ENCODE results near the gene PDZD7.

Gene PDZD7

GRCh38 chr10:101060951-101061623 is 30.2 kb upstream of the PDZD7 start:
- DNase-seq (ENCODE audit: low spot score) = peak; percentile 95

- peak; percentile 70 for DNase-seq (ENCODE audit: low spot score)
Measured at GRCh38 chr10:101060036-101060950, 29.4 kb upstream of the PDZD7 start.

- DNase-seq (ENCODE audit: low spot score) = no peak
Measured at GRCh38 chr10:101056365-101057151, 25.6 kb upstream of the PDZD7 start.

- no peak for DNase-seq (ENCODE audit: low spot score)
Measured at GRCh38 chr10:101055411-101055810, 24.5 kb upstream of the PDZD7 start.

GRCh38 chr10:101054876-101055275 is 23.9 kb upstream of the PDZD7 start:
- no peak for DNase-seq (ENCODE audit: low spot score)

GRCh38 chr10:101054351-101054750 is 23.4 kb upstream of the PDZD7 start:
- no peak for DNase-seq (ENCODE audit: low spot score)

- DNase-seq (ENCODE audit: low spot score) = no peak
Measured at GRCh38 chr10:101053516-101053915, 22.6 kb upstream of the PDZD7 start.

GRCh38 chr10:101052285-101052684 is 21.4 kb upstream of the PDZD7 start:
- no peak for DNase-seq (ENCODE audit: low spot score)

- peak; percentile 85 for DNase-seq (ENCODE audit: low spot score)
Measured at GRCh38 chr10:101050208-101051069, 19.5 kb upstream of the PDZD7 start.

- DNase-seq (ENCODE audit: low spot score) = no peak
Measured at GRCh38 chr10:101047961-101048892, 17.3 kb upstream of the PDZD7 start.

- no peak for DNase-seq (ENCODE audit: low spot score)
Measured at GRCh38 chr10:101047268-101047667, 16.3 kb upstream of the PDZD7 start.

- no peak for DNase-seq (ENCODE audit: low spot score)
Measured at GRCh38 chr10:101046332-101047238, 15.7 kb upstream of the PDZD7 start.

- no peak for DNase-seq (ENCODE audit: low spot score)
Measured at GRCh38 chr10:101044117-101044516, 13.2 kb upstream of the PDZD7 start.

GRCh38 chr10:101043363-101043707 is 12.4 kb upstream of the PDZD7 start:
- no peak for DNase-seq (ENCODE audit: low spot score)

GRCh38 chr10:101042667-101043362 is 11.9 kb upstream of the PDZD7 start:
- DNase-seq (ENCODE audit: low spot score) = peak; percentile 82

GRCh38 chr10:101042118-101042517 is 11.2 kb upstream of the PDZD7 start:
- DNase-seq (ENCODE audit: low spot score) = no peak

GRCh38 chr10:101041252-101041761 is 10.4 kb upstream of the PDZD7 start:
- peak; percentile 69 for DNase-seq (ENCODE audit: low spot score)

- DNase-seq (ENCODE audit: low spot score) = no peak
Measured at GRCh38 chr10:101040851-101041250, 9.9 kb upstream of the PDZD7 start.

GRCh38 chr10:101040061-101040460 is 9.1 kb upstream of the PDZD7 start:
- DNase-seq (ENCODE audit: low spot score) = no peak

Measured in D341Med (cell line).